B cell (primary cell): ENCODE data around the gene RRAS2. TPM values are rescaled to one million over a fixed set of nuclear protein-coding genes. Genes with fewer than 3 reads are reported as not detected.

ENCODE experiments used
- ATAC-seq: fragments of 200-7000 bp; cut with Tn5 transposase; one replicate; pipeline ENCODE4 v1.10.0; 2021; ENCODE audit warnings: low read depth, mild to moderate bottlenecking, moderate number of reproducible peaks, moderate library complexity
- CTCF ChIA-PET: fragments of 350-600 bp; sonication (Branson Sonifier 250); formaldehyde crosslinking; loops from one replicate; lab custom pipeline; 2021; ENCODE audit warnings: antibody characterized with exemption, inconsistent platforms; lab: Charles Lee
- POLR2A ChIA-PET: fragments of 350-600 bp; sonication (Branson Sonifier 250); formaldehyde crosslinking; loops from one replicate; lab custom pipeline; 2021; ENCODE audit warnings: antibody characterized with exemption; lab: Charles Lee
- DNase-seq: peaks from one replicate; pipeline ENCODE4 v3.0.0; 2013
- H2AFZ ChIP-seq: 2 replicates; pipeline ENCODE4 v1.6.1; 2012; ENCODE audit warnings: mild to moderate bottlenecking, low read depth, low read length; ENCODE audit not compliant: insufficient read depth, poor library complexity, severe bottlenecking
- H3K27ac ChIP-seq, 2 donors: 1 replicate in 1 of 2; 2 replicates in 1 of 2; pipeline ENCODE4 v1.5.1; 2012 to 2013; ENCODE audit warnings: low read length in 2 of 2, mild to moderate bottlenecking in 2 of 2, moderate library complexity in 1 of 2
- H3K27me3 ChIP-seq, 4 experiments: fragments of 200-600 bp in 1 of 4; sonication (generic) in 1 of 4; replicated peaks in 1 of 4; 1 replicate in 2 of 4; 2 replicates in 2 of 4; pipeline versions ENCODE4 v1.6.1 to v1.7.0; 2013 to 2016; ENCODE audit warnings: low read length in 3 of 4, mild to moderate bottlenecking in 2 of 4, mixed read lengths in 1 of 4, moderate library complexity in 1 of 4; ENCODE audit not compliant: insufficient read depth in 4 of 4, control insufficient read depth in 3 of 4; ENCODE audit errors: control extremely low read depth in 1 of 4
- H3K36me3 ChIP-seq, 2 experiments: replicated peaks in 1 of 2; 1 replicate in 1 of 2; 2 replicates in 1 of 2; pipeline versions ENCODE4 v1.6.1 to v1.7.1; 2013; ENCODE audit warnings: low read length in 1 of 2; ENCODE audit not compliant: insufficient read depth in 2 of 2, control insufficient read depth in 1 of 2; ENCODE audit errors: control extremely low read depth in 1 of 2, extremely low read depth in 1 of 2
- H3K4me1 ChIP-seq, 2 donors: fragments of 200-600 bp in 1 of 2; sonication (generic) in 1 of 2; 1 replicate in 1 of 2; 2 replicates in 1 of 2; pipeline versions ENCODE4 v1.5.1 to v1.6.1; 2013 to 2017; ENCODE audit warnings: low read length in 2 of 2; ENCODE audit not compliant: control insufficient read depth in 2 of 2, insufficient read depth in 2 of 2
- H3K4me2 ChIP-seq: replicated peaks from 2 replicates; pipeline ENCODE3; 2012; ENCODE audit warnings: mild to moderate bottlenecking, low read depth, low read length; ENCODE audit not compliant: poor library complexity, severe bottlenecking
- H3K4me3 ChIP-seq, 5 experiments: fragments of 200-600 bp in 1 of 5; sonication (generic) in 1 of 5; 1 replicate in 3 of 5; 2 replicates in 2 of 5; pipeline versions ENCODE4 v1.5.1 to v1.7.0; 2011 to 2016; ENCODE audit warnings: low read length in 4 of 5, mild to moderate bottlenecking in 4 of 5, low read depth in 2 of 5, control low read depth in 1 of 5, moderate library complexity in 1 of 5; ENCODE audit not compliant: insufficient read depth in 1 of 5; ENCODE audit errors: control extremely low read depth in 1 of 5, extremely low read depth in 1 of 5
- H3K79me2 ChIP-seq: fragments of 200-600 bp; sonication (generic); one replicate; pipeline ENCODE4 v1.6.0; 2016; ENCODE audit warnings: low read length; ENCODE audit not compliant: control insufficient read depth, insufficient read depth
- H3K9ac ChIP-seq: fragments of 200-600 bp; sonication (generic); 2 replicates; pipeline ENCODE4 v1.6.1; 2017; ENCODE audit warnings: mild to moderate bottlenecking, low read length, moderate library complexity
- H3K9me3 ChIP-seq, 3 donors: one replicate each; pipeline versions ENCODE4 v1.6.1 to v1.7.1; 2013; ENCODE audit warnings: low read length in 2 of 3; ENCODE audit not compliant: control insufficient read depth in 2 of 3, insufficient read depth in 1 of 3; ENCODE audit errors: control extremely low read depth in 1 of 3
- H4K20me1 ChIP-seq: 2 replicates; pipeline ENCODE4 v1.6.0; 2012; ENCODE audit warnings: mild to moderate bottlenecking, low read length; ENCODE audit not compliant: insufficient read depth, control insufficient read depth, poor library complexity, severe bottlenecking
- H3K27ac Mint-ChIP-seq: one replicate; pipeline ENCODE4 v1.8.0; 2021; ENCODE audit warnings: mixed read lengths
- H3K27me3 Mint-ChIP-seq: one replicate; pipeline ENCODE4 v1.8.0; 2021; ENCODE audit warnings: mixed read lengths
- H3K4me1 Mint-ChIP-seq: one replicate; pipeline ENCODE4 v1.8.0; 2021; ENCODE audit warnings: mixed read lengths
- H3K4me3 Mint-ChIP-seq: one replicate; pipeline ENCODE4 v1.8.0; 2021; ENCODE audit warnings: mixed read lengths
- H3K9me3 Mint-ChIP-seq: one replicate; pipeline ENCODE4 v1.8.0; 2022; ENCODE audit warnings: mixed read lengths; ENCODE audit not compliant: insufficient read depth
- EZH2 ChIP-seq: IDR thresholded peaks from 2 replicates; pipeline ENCODE4 v1.6.1; 2012; ENCODE audit warnings: borderline replicate concordance, low read depth, mild to moderate bottlenecking, moderate library complexity, low read length; ENCODE audit not compliant: insufficient read depth, poor library complexity, severe bottlenecking
- WGBS: methylation state at CpG from one replicate; pipeline ENCODE4 v1.1.5; 2013; ENCODE audit warnings: missing lambda C conversion rate; ENCODE audit not compliant: insufficient coverage; 5-methylcytosine and 5-hydroxymethylcytosine counted together
- intact Hi-C: fragments of 100-400 bp; cut with micrococcal nuclease; formaldehyde crosslinking; loops from one replicate; pipeline ENCODE4 v1.10.0; 2022
- polyA plus RNA-seq: library from polyadenylated mRNA; depleted of rRNA; stranded (reverse); fragments of >200 nt; gene quantifications from 2 replicates; pipeline ENCODE4 v1.2.3, GENCODE V29; 2012
- total RNA-seq, 2 donors: library from RNA; stranded (reverse); fragments of 120-200 nt in 1 of 2; gene quantifications; 1 replicate in 1 of 2; 2 replicates in 1 of 2; pipeline versions ENCODE4 v1.2.3 to v1.2.4, GENCODE V29; 2013 to 2022
- TF ChIP-seq, protein P1 (sequence below): fragments of 200-600 bp; IDR thresholded peaks from one replicate; pipeline ENCODE4 v1.8.0; 2022; ENCODE audit warnings: antibody characterized with exemption, mild to moderate bottlenecking

The RRAS2 gene
- total and polyA plus RNA-seq, 2 donors (not counting 1 experiment from before 2014, with no cell fraction given) = 31.8 to 72.4 TPM

DNA sequence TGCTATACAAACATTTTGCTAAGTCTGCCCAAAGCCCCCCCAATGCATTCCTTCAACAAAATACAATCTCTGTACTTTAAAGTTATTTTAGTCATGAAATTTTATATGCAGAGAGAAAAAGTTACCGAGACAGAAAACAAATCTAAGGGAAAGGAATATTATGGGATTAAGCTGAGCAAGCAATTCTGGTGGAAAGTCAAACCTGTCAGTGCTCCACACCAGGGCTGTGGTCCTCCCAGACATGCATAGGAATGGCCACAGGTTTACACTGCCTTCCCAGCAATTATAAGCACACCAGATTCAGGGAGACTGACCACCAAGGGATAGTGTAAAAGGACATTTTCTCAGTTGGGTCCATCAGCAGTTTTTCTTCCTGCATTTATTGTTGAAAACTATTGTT lies 92.4 kb downstream of the RRAS2 start:
- no peak overlapping the region for H3K27ac ChIP-seq
- H2AFZ ChIP-seq = no peak overlapping the region
- H3K4me3 ChIP-seq = no peak overlapping the region
- no peak overlapping the region for H3K4me3 Mint-ChIP-seq
- H3K9me3 Mint-ChIP-seq = peaks cover 2% of the 10 kb centered on the region
- H3K4me1 Mint-ChIP-seq = peaks cover 28% of the 10 kb centered on the region
- H3K27me3 ChIP-seq = no peaks in the 10 kb centered on the region
- no peaks in the 10 kb centered on the region for H3K79me2 ChIP-seq
- DNase-seq (no peak), ATAC-seq (no peak)
- no peaks in the 10 kb centered on the region for H3K36me3 ChIP-seq
- H3K4me1 ChIP-seq = peaks cover 23 to 24% of the 10 kb centered on the region in 2 donors
- no peaks in the 10 kb centered on the region for H3K9me3 ChIP-seq
- ChIA-PET CTCF (interaction anchor here (0.9 to 1.0 kb wide), 2 partner anchors 16 to 35 kb away, joined by 3 read pairs; no protein-coding TSS in a partner anchor), POLR2A (no interaction called here)
- no peak overlapping the region for H3K4me2 ChIP-seq
- intact Hi-C loops = no loop called here
- TF ChIP-seq EZH2 = no peak
- TF ChIP-seq, protein P1, sequence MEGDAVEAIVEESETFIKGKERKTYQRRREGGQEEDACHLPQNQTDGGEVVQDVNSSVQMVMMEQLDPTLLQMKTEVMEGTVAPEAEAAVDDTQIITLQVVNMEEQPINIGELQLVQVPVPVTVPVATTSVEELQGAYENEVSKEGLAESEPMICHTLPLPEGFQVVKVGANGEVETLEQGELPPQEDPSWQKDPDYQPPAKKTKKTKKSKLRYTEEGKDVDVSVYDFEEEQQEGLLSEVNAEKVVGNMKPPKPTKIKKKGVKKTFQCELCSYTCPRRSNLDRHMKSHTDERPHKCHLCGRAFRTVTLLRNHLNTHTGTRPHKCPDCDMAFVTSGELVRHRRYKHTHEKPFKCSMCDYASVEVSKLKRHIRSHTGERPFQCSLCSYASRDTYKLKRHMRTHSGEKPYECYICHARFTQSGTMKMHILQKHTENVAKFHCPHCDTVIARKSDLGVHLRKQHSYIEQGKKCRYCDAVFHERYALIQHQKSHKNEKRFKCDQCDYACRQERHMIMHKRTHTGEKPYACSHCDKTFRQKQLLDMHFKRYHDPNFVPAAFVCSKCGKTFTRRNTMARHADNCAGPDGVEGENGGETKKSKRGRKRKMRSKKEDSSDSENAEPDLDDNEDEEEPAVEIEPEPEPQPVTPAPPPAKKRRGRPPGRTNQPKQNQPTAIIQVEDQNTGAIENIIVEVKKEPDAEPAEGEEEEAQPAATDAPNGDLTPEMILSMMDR = no peak
- no peak overlapping the region for H3K27ac Mint-ChIP-seq
- H3K9ac ChIP-seq = no peak overlapping the region
- no peaks in the 10 kb centered on the region for H3K27me3 Mint-ChIP-seq
- 100% methylated on average over 1 of the region's 1 CpG for WGBS
- peaks cover 10% of the 10 kb centered on the region for H4K20me1 ChIP-seq

DNA sequence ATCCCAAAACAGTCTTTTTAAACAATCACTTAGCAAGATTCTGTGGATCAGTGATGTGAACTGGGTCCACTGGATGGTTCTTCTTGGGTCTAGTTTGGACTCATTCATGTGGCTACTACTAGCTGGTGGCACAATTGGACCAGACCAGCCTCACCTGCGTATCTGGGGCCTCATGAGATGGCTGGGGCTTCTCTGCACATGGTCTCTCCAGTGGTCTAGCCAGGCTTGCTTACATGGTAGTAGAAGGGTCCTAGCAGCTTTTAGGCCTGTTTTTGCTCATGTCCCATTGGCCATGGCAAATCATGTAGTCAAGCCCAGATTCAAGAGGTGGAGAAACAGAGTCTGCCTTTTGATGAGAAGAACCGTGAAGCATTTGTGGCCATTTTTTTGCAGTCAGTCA lies 94.0 kb downstream of the RRAS2 start:
- TF ChIP-seq, protein P1 = no peak
- CTCF ChIA-PET = interaction anchor here (0.7 kb wide), 1 partner anchor 32 kb away, joined by 3 read pairs; no protein-coding TSS in a partner anchor
- Histone ChIP-seq H3K4me2 (no peak overlapping the region), H3K9me3 (no peaks in the 10 kb centered on the region), H3K4me3 (no peak overlapping the region), H3K36me3 (no peaks in the 10 kb centered on the region), H3K27me3 (no peaks in the 10 kb centered on the region), H3K27ac (no peak overlapping the region), H3K9ac (no peak overlapping the region), H3K4me1 (peaks cover 8% of the 10 kb centered on the region in 2 donors), H3K79me2 (no peaks in the 10 kb centered on the region), H4K20me1 (no peaks in the 10 kb centered on the region), H2AFZ (no peak overlapping the region)
- Mint-ChIP-seq H3K27me3 (no peaks in the 10 kb centered on the region), H3K4me1 (peaks cover 12% of the 10 kb centered on the region), H3K9me3 (peaks cover 2% of the 10 kb centered on the region), H3K4me3 (no peak overlapping the region), H3K27ac (no peak overlapping the region)
- POLR2A ChIA-PET = no interaction called here
- DNase-seq (no peak), ATAC-seq (no peak)
- intact Hi-C loops = no loop called here
- 95% methylated on average over 2 of the region's 2 CpGs for WGBS
